Measurements from ENCODE around the gene MUC5AC.

- TF ChIP-seq CTCF (IDR thresholded peaks at IDR 0.05 in 8 of 11, conservative IDR thresholded peaks at IDR 0.05 in 3 of 11): no peak
- no peak for TF ChIP-seq POLR2AphosphoS5 (IDR thresholded peaks at IDR 0.05)
These were observed 60.6 kb downstream of the MUC5AC start for GRCh38 chr11:1218256-1218787.
